ENCODE data around the gene CAMK2N1.
A peak's percentile ranks its signal among the peaks of the same experiment; 100 is the strongest.

Gene CAMK2N1

DNA sequence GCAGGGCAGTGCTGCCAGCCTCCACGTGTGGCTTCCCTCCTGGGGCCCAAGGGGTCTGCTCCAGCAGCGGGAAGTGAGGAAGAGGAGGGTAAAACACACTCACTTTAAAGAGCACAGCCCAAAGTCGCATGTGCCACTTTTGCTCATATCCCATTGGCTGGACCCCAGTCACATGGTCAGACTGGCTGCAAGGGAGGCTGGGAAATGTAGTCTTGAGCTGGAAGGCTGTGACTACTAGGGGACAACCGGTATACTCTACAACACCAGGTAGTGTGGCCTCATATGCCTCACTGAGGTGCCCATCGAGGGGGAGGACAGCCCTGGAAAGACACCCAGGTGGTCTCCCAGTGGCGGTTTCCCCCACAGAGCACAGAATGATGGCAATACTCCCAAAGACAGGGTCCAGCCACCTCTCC is 45.2 kb downstream of the CAMK2N1 start:
- Histone ChIP-seq H3K18ac (ENCODE audit: low read depth in 1 of 2, low read length in 2 of 2) (no peak overlapping the region), H4K8ac (ENCODE audit: low read length) (no peak overlapping the region), H3K27ac (ENCODE audit: low read length, poor library complexity, severe bottlenecking) (no peak overlapping the region), H3K4me2 (ENCODE audit: low read length, poor library complexity, severe bottlenecking) (no peak overlapping the region), H2BK120ac (ENCODE audit: low read depth, low read length) (no peak overlapping the region), H3K14ac (ENCODE audit: low read length in 2 of 2) (no peak overlapping the region), H3K4me1 (ENCODE audit: control insufficient read depth, insufficient read depth, low read depth, low read length) (peaks cover 1% of the 10 kb centered on the region), H3K79me1 (replicated peaks; ENCODE audit: low read length, poor library complexity, severe bottlenecking) (no peaks in the 10 kb centered on the region), H3K27me3 (ENCODE audit: control insufficient read depth in 1 of 2, insufficient read depth in 1 of 2, low read length in 2 of 2) (peaks cover 23 to 41% of the 10 kb centered on the region in 2 experiments), H3K4me3 (ENCODE audit: insufficient read depth in 1 of 2, low read depth in 1 of 2, low read length in 2 of 2) (no peak overlapping the region), H2BK12ac (ENCODE audit: low read length in 2 of 2) (no peak overlapping the region), H2AFZ (ENCODE audit: low read depth, low read length) (no peak overlapping the region), H4K91ac (ENCODE audit: low read length) (no peak overlapping the region), H3K9me3 (ENCODE audit: control insufficient read depth, low read length) (no peaks in the 10 kb centered on the region), H3K4ac (ENCODE audit: low read depth in 1 of 2, low read length in 2 of 2) (no peak overlapping the region), H2BK15ac (ENCODE audit: low read depth, poor library complexity, severe bottlenecking) (no peak overlapping the region), H2BK5ac (ENCODE audit: low read depth, low read length, poor library complexity, severe bottlenecking) (no peak overlapping the region), H3K23ac (ENCODE audit: low read length in 2 of 2) (no peak overlapping the region), H2AK5ac (ENCODE audit: low read length, severe bottlenecking) (no peak overlapping the region), H3K9ac (ENCODE audit: low read length) (no peak overlapping the region), H3K36me3 (ENCODE audit: control insufficient read depth in 1 of 2, insufficient read depth in 2 of 2, low read depth in 1 of 2, low read length in 2 of 2) (no peaks in the 10 kb centered on the region)
- peak; percentile 52 for DNase-seq
- 28% methylated on average over 5 of the region's 6 CpGs for WGBS

DNA sequence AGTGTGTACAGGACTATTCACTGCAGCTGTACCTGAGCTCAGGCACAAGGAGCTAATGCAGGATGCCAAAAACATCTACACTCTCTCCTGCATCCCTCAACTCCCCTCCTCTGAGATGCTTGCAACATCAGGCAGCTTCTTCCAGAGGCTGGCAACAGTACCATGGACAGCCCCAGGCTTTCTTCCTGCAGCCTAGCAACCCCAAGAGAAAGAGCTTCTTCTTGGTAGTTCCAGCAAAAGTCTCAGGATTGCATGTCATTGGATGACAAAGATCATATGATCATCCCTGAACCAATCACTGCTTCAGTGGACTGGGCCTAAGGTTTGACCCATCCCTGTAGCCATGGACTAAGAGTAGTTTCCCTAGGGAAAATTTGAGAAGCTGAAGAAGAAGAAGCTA is 46.7 kb downstream of the CAMK2N1 start:
- H2AFZ ChIP-seq (ENCODE audit: low read depth, low read length) = no peak overlapping the region
- no peak overlapping the region for H4K91ac ChIP-seq (ENCODE audit: low read length)
- H2BK12ac ChIP-seq (ENCODE audit: low read length in 2 of 2) = no peak overlapping the region
- no peak overlapping the region for H3K9ac ChIP-seq (ENCODE audit: low read length)
- H3K14ac ChIP-seq (ENCODE audit: low read length in 2 of 2) = no peak overlapping the region
- no peaks in the 10 kb centered on the region for H3K79me1 ChIP-seq (replicated peaks; ENCODE audit: low read length, poor library complexity, severe bottlenecking)
- H3K18ac ChIP-seq (ENCODE audit: low read depth in 1 of 2, low read length in 2 of 2) = no peak overlapping the region
- peaks cover 38 to 52% of the 10 kb centered on the region in 2 experiments for H3K27me3 ChIP-seq (ENCODE audit: control insufficient read depth in 1 of 2, insufficient read depth in 1 of 2, low read length in 2 of 2)
- no peaks in the 10 kb centered on the region for H3K36me3 ChIP-seq (ENCODE audit: control insufficient read depth in 1 of 2, insufficient read depth in 2 of 2, low read depth in 1 of 2, low read length in 2 of 2)
- peaks cover 1% of the 10 kb centered on the region for H3K4me1 ChIP-seq (ENCODE audit: control insufficient read depth, insufficient read depth, low read depth, low read length)
- no peak overlapping the region for H2BK5ac ChIP-seq (ENCODE audit: low read depth, low read length, poor library complexity, severe bottlenecking)
- H3K23ac ChIP-seq (ENCODE audit: low read length in 2 of 2) = no peak overlapping the region
- DNase-seq = peak; percentile 54
- no peak overlapping the region for H3K4me2 ChIP-seq (ENCODE audit: low read length, poor library complexity, severe bottlenecking)
- H2BK120ac ChIP-seq (ENCODE audit: low read depth, low read length) = no peak overlapping the region
- no peak overlapping the region for H3K27ac ChIP-seq (ENCODE audit: low read length, poor library complexity, severe bottlenecking)
- H2AK5ac ChIP-seq (ENCODE audit: low read length, severe bottlenecking) = no peak overlapping the region
- H3K4me3 ChIP-seq (ENCODE audit: insufficient read depth in 1 of 2, low read depth in 1 of 2, low read length in 2 of 2) = no peak overlapping the region
- no peak overlapping the region for H2BK15ac ChIP-seq (ENCODE audit: low read depth, poor library complexity, severe bottlenecking)
- H3K4ac ChIP-seq (ENCODE audit: low read depth in 1 of 2, low read length in 2 of 2) = no peak overlapping the region
- no peak overlapping the region for H4K8ac ChIP-seq (ENCODE audit: low read length)
- H3K9me3 ChIP-seq (ENCODE audit: control insufficient read depth, low read length) = no peaks in the 10 kb centered on the region

DNA sequence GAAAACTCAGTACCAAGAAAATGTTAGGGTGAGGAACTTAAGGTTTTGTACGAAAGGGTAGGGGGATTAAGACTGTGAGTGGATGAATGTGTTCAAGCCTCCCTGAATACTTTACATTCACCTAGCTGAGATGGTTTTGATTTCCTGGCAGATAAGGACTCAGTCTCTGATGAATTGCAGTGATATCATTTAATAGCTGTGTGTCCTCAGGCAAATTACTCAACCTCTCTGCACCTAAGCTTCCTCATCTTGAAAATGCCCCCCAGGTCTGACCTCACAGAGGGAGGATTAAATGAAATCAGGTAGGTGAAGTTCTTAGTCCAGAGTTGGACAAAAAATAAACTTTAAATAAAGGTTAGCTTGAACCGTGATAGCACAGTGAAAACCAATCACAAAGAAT is 48.4 kb downstream of the CAMK2N1 start:
- Histone ChIP-seq H3K4ac (ENCODE audit: low read depth in 1 of 2, low read length in 2 of 2) (no peak overlapping the region), H3K23ac (ENCODE audit: low read length in 2 of 2) (no peak overlapping the region), H3K14ac (ENCODE audit: low read length in 2 of 2) (no peak overlapping the region), H2BK5ac (ENCODE audit: low read depth, low read length, poor library complexity, severe bottlenecking) (no peak overlapping the region), H2BK12ac (ENCODE audit: low read length in 2 of 2) (no peak overlapping the region), H3K79me1 (replicated peaks; ENCODE audit: low read length, poor library complexity, severe bottlenecking) (no peaks in the 10 kb centered on the region), H2AFZ (ENCODE audit: low read depth, low read length) (no peak overlapping the region), H3K27ac (ENCODE audit: low read length, poor library complexity, severe bottlenecking) (no peak overlapping the region), H3K36me3 (ENCODE audit: control insufficient read depth in 1 of 2, insufficient read depth in 2 of 2, low read depth in 1 of 2, low read length in 2 of 2) (no peaks in the 10 kb centered on the region), H2BK15ac (ENCODE audit: low read depth, poor library complexity, severe bottlenecking) (no peak overlapping the region), H3K27me3 (ENCODE audit: control insufficient read depth in 1 of 2, insufficient read depth in 1 of 2, low read length in 2 of 2) (peaks cover 43 to 52% of the 10 kb centered on the region in 2 experiments), H3K4me3 (ENCODE audit: insufficient read depth in 1 of 2, low read depth in 1 of 2, low read length in 2 of 2) (no peak overlapping the region), H3K4me2 (ENCODE audit: low read length, poor library complexity, severe bottlenecking) (no peak overlapping the region), H4K91ac (ENCODE audit: low read length) (no peak overlapping the region), H2AK5ac (ENCODE audit: low read length, severe bottlenecking) (no peak overlapping the region), H3K18ac (ENCODE audit: low read depth in 1 of 2, low read length in 2 of 2) (no peak overlapping the region), H2BK120ac (ENCODE audit: low read depth, low read length) (no peak overlapping the region), H3K9ac (ENCODE audit: low read length) (no peak overlapping the region), H4K8ac (ENCODE audit: low read length) (no peak overlapping the region), H3K9me3 (ENCODE audit: control insufficient read depth, low read length) (no peaks in the 10 kb centered on the region), H3K4me1 (ENCODE audit: control insufficient read depth, insufficient read depth, low read depth, low read length) (peaks cover 1% of the 10 kb centered on the region)
- DNase-seq = no peak
- 78% methylated on average over 2 of the region's 2 CpGs for WGBS

DNA sequence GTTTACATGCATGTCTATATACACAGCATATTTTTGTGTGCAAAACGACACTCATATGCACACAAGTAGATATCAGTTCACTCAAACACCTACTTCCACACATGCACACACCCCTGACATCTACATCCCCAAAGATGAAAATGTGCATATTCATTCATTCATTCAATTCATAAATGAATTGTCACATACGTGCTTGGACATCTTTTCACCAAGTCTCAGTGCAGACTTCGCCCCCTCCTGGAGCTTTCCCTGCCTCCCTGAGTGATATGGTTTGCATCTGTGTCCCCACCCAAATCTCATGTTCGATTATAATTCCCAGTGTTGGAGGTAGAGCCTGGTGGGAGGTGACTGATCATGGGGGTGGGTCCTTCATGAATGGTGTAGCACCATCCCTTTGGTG is 53.1 kb downstream of the CAMK2N1 start:
- Histone ChIP-seq H3K9me3 (ENCODE audit: control insufficient read depth, low read length) (no peaks in the 10 kb centered on the region), H3K4me3 (ENCODE audit: insufficient read depth in 1 of 2, low read depth in 1 of 2, low read length in 2 of 2) (no peak overlapping the region), H3K9ac (ENCODE audit: low read length) (no peak overlapping the region), H3K27me3 (ENCODE audit: control insufficient read depth in 1 of 2, insufficient read depth in 1 of 2, low read length in 2 of 2) (peaks cover 27 to 52% of the 10 kb centered on the region in 2 experiments), H3K36me3 (ENCODE audit: control insufficient read depth in 1 of 2, insufficient read depth in 2 of 2, low read depth in 1 of 2, low read length in 2 of 2) (no peaks in the 10 kb centered on the region), H2BK5ac (ENCODE audit: low read depth, low read length, poor library complexity, severe bottlenecking) (no peak overlapping the region), H3K4me1 (ENCODE audit: control insufficient read depth, insufficient read depth, low read depth, low read length) (no peaks in the 10 kb centered on the region), H2AK5ac (ENCODE audit: low read length, severe bottlenecking) (no peak overlapping the region), H2BK120ac (ENCODE audit: low read depth, low read length) (no peak overlapping the region), H2AFZ (ENCODE audit: low read depth, low read length) (no peak overlapping the region), H3K79me1 (replicated peaks; ENCODE audit: low read length, poor library complexity, severe bottlenecking) (no peaks in the 10 kb centered on the region), H4K91ac (ENCODE audit: low read length) (no peak overlapping the region), H3K4ac (ENCODE audit: low read depth in 1 of 2, low read length in 2 of 2) (no peak overlapping the region), H3K23ac (ENCODE audit: low read length in 2 of 2) (no peak overlapping the region), H3K18ac (ENCODE audit: low read depth in 1 of 2, low read length in 2 of 2) (no peak overlapping the region), H2BK15ac (ENCODE audit: low read depth, poor library complexity, severe bottlenecking) (no peak overlapping the region), H4K8ac (ENCODE audit: low read length) (no peak overlapping the region), H3K27ac (ENCODE audit: low read length, poor library complexity, severe bottlenecking) (no peak overlapping the region), H3K4me2 (ENCODE audit: low read length, poor library complexity, severe bottlenecking) (no peak overlapping the region), H2BK12ac (ENCODE audit: low read length in 2 of 2) (no peak overlapping the region), H3K14ac (ENCODE audit: low read length in 2 of 2) (no peak overlapping the region)
- no peak for DNase-seq
- 77% methylated on average over 4 of the region's 4 CpGs for WGBS
